A549 (cell line): Measurements from ENCODE around the gene NR3C2. TPM values are rescaled to one million over a fixed set of nuclear protein-coding genes. Genes with fewer than 3 reads are reported as not detected.

ENCODE experiments used
- ATAC-seq, 2 experiments: fragments of 200-7000 bp in 1 of 2; fragments of >200 bp in 1 of 2; cut with Nextera tagmentation in 1 of 2; cut with Tn5 transposase in 1 of 2; 3 replicates each; pipeline versions ENCODE4 v1.8.0 to v1.9.1; 2018 to 2020; ENCODE audit warnings: mild to moderate bottlenecking in 1 of 2, moderate library complexity in 1 of 2
- CTCF ChIA-PET: fragments of 300-600 bp; sonication (Branson Sonifier 250); formaldehyde crosslinking; extraction: SDS; loops from one replicate; lab custom pipeline; 2021; ENCODE audit warnings: antibody characterized with exemption, inconsistent platforms; lab: Yijun Ruan, JAX
- POLR2A ChIA-PET: fragments of 350-600 bp; formaldehyde crosslinking; extraction: SDS; loops from one replicate; lab custom pipeline; 2021; ENCODE audit warnings: antibody characterized with exemption, inconsistent platforms; lab: Yijun Ruan, JAX
- DNase-seq, 2 experiments: peaks; one replicate each; pipeline versions ENCODE4 v3.0.0 to v3.0.0-alpha.2; 2011 to 2016; ENCODE audit warnings: low read depth in 1 of 2, low spot score in 1 of 2
- FAIRE-seq: peaks from 2 replicates; lab custom pipeline; 2011; peaks lifted over from hg19 to GRCh38; lab: Jason Lieb, UNC
- H3K27ac ChIP-seq, 2 experiments: fragments of >200 bp; sonication (Bioruptor Twin); formaldehyde crosslinking; 3 replicates each; pipeline ENCODE4 v1.5.1; 2016 to 2017
- H3K4me1 ChIP-seq: fragments of >200 bp; sonication (Bioruptor Twin); formaldehyde crosslinking; 3 replicates; pipeline ENCODE4 v1.6.1; 2016
- H3K4me2 ChIP-seq: fragments of >200 bp; sonication (Bioruptor Twin); formaldehyde crosslinking; 3 replicates; pipeline ENCODE4 v1.6.1; 2016
- H3K4me3 ChIP-seq: fragments of >200 bp; sonication (Bioruptor Twin); formaldehyde crosslinking; 3 replicates; pipeline ENCODE4 v1.5.1; 2016
- H3K9me3 ChIP-seq: fragments of >200 bp; sonication (Bioruptor Twin); formaldehyde crosslinking; 3 replicates; pipeline ENCODE4 v1.6.1; 2016
- CEBPB ChIP-seq, 2 experiments: fragments of >200 bp in 1 of 2; sonication (Bioruptor Twin) in 1 of 2; formaldehyde crosslinking in 1 of 2; IDR thresholded peaks; 2 replicates each; pipeline ENCODE4 v1.6.1; 2012 to 2016
- EHMT2 ChIP-seq: fragments of 200-600 bp; sonication (generic); IDR thresholded peaks from 2 replicates; pipeline ENCODE4 v1.6.1; 2016; ENCODE audit warnings: antibody characterized with exemption, low read depth, mild to moderate bottlenecking, moderate library complexity
- EP300 ChIP-seq, 2 experiments: fragments of >200 bp; sonication (Bioruptor Twin); formaldehyde crosslinking; IDR thresholded peaks; 2 replicates in 1 of 2; 3 replicates in 1 of 2; pipeline ENCODE4 v1.6.1; 2016 to 2017
- FOSB ChIP-seq: fragments of 250-450 bp; sonication (Bioruptor Pico); IDR thresholded peaks from 2 replicates; pipeline ENCODE4 v1.5.0; 2020; ENCODE audit warnings: mild to moderate bottlenecking, moderate library complexity
- HDAC2 ChIP-seq: fragments of 200-600 bp; sonication (generic); IDR thresholded peaks from 2 replicates; pipeline ENCODE4 v1.6.1; 2016
- HOXA7 ChIP-seq: fragments of 250-450 bp; sonication (Bioruptor Pico); IDR thresholded peaks from 2 replicates; pipeline ENCODE4 v1.5.0; 2020; ENCODE audit warnings: mild to moderate bottlenecking, moderate library complexity
- KDM1A ChIP-seq: fragments of 200-600 bp; sonication (generic); IDR thresholded peaks from 2 replicates; pipeline ENCODE4 v1.6.1; 2016; ENCODE audit warnings: low read depth, mild to moderate bottlenecking
- MAX ChIP-seq: IDR thresholded peaks from 2 replicates; pipeline ENCODE4 v1.6.1; 2012
- NR3C1 ChIP-seq: fragments of >200 bp; sonication (Bioruptor Twin); formaldehyde crosslinking; IDR thresholded peaks from 3 replicates; pipeline ENCODE4 v1.6.1; 2017
- PBX3 ChIP-seq: IDR thresholded peaks from 2 replicates; pipeline ENCODE4 v1.6.1; 2012
- POLR2AphosphoS2 ChIP-seq: conservative IDR thresholded peaks from 2 replicates; pipeline ENCODE4 v1.6.1; 2012; ENCODE audit warnings: low read length, improper control_type of control experiment, inconsistent platforms
- SREBF2 ChIP-seq: fragments of 450-650 bp; IDR thresholded peaks from 2 replicates; pipeline ENCODE4 v1.6.1; 2014; ENCODE audit warnings: mild to moderate bottlenecking, moderate library complexity
- ZSCAN20 ChIP-seq: fragments of 250-450 bp; sonication (Bioruptor Pico); IDR thresholded peaks from 2 replicates; pipeline ENCODE4 v1.8.0; 2022; ENCODE audit warnings: mild to moderate bottlenecking, moderate library complexity
- WGBS: methylation state at CpG from one replicate; pipeline ENCODE4 v1.1.6; 2017; ENCODE audit errors: missing lambda C conversion rate; 5-methylcytosine and 5-hydroxymethylcytosine counted together
- polyA plus RNA-seq, 4 experiments: library from polyadenylated mRNA; depleted of rRNA in 3 of 4; stranded (reverse); fragments of >200 nt; fragmentation: RNase III in 1 of 4; extraction: RNeasy Plus Mini Kit Qiagen cat#74134 plus additional on column Dnase treatment in 1 of 4; gene quantifications; 2 replicates in 3 of 4; 3 replicates in 1 of 4; pipeline ENCODE4 v1.2.3, GENCODE V29; 2011 to 2017
- TF ChIP-seq, protein P1 (sequence below): fragments of 250-450 bp; sonication (Bioruptor Pico); IDR thresholded peaks from 2 replicates; pipeline ENCODE4 v1.5.0; 2021; ENCODE audit warnings: mild to moderate bottlenecking, moderate library complexity, borderline replicate concordance
- TF ChIP-seq, protein P2 (sequence below): fragments of 450-650 bp; IDR thresholded peaks from 2 replicates; pipeline ENCODE4 v1.6.1; 2014; ENCODE audit warnings: antibody characterized with exemption
- TF ChIP-seq, protein P3 (sequence below): fragments of >200 bp; sonication (Bioruptor Twin); formaldehyde crosslinking; IDR thresholded peaks from 3 replicates; pipeline ENCODE4 v1.5.1; 2016

The NR3C2 gene
- polyA plus RNA-seq, 2 of the 4 experiments (the other 2 are of a cell fraction), result 0.01 to 0.03 TPM

DNA sequence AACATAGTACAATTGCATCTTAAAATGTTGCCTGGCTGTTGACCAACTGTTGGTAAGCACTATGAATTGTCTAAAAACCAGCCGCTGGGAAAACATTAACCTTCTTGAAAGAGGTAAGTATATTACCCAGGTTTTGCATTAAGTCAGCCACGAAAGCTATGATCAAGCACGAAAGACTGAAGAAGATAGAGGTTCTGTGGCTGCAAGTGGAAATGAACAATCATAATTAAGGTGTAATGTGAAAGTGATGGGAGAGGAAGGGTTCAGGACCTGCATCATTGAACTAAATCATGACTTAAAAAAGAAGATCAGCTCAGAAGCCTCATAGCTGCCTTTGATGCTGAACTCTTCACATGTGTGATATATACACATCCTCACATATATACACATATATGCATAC is 341.0 kb downstream of the NR3C2 start:
- POLR2A ChIA-PET, result no interaction called here
- Histone ChIP-seq H3K4me3 (no peak overlapping the region), H3K4me1 (no peaks in the 10 kb centered on the region), H3K27ac (no peak overlapping the region), H3K4me2 (no peak overlapping the region), H3K9me3 (no peaks in the 10 kb centered on the region)
- DNase-seq (no peak), ATAC-seq (no peak), FAIRE-seq (no peak)
- TF ChIP-seq PBX3 (no peak), HDAC2 (no peak), ZSCAN20 (CRISPR knock-in tag) (no peak), EP300 (IDR thresholded peaks at IDR 0.05) (no peak), KDM1A (no peak), EHMT2 (no peak), MAX (no peak)
- TF ChIP-seq, protein P1, sequence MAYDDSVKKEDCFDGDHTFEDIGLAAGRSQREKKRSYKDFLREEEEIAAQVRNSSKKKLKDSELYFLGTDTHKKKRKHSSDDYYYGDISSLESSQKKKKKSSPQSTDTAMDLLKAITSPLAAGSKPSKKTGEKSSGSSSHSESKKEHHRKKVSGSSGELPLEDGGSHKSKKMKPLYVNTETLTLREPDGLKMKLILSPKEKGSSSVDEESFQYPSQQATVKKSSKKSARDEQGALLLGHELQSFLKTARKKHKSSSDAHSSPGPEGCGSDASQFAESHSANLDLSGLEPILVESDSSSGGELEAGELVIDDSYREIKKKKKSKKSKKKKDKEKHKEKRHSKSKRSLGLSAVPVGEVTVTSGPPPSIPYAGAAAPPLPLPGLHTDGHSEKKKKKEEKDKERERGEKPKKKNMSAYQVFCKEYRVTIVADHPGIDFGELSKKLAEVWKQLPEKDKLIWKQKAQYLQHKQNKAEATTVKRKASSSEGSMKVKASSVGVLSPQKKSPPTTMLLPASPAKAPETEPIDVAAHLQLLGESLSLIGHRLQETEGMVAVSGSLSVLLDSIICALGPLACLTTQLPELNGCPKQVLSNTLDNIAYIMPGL, result no peak
- TF ChIP-seq, protein P2, sequence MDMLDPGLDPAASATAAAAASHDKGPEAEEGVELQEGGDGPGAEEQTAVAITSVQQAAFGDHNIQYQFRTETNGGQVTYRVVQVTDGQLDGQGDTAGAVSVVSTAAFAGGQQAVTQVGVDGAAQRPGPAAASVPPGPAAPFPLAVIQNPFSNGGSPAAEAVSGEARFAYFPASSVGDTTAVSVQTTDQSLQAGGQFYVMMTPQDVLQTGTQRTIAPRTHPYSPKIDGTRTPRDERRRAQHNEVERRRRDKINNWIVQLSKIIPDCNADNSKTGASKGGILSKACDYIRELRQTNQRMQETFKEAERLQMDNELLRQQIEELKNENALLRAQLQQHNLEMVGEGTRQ, result no peak
- WGBS, result 47% methylated on average over 3 of the region's 3 CpGs
- CTCF ChIA-PET, result no interaction called here

DNA sequence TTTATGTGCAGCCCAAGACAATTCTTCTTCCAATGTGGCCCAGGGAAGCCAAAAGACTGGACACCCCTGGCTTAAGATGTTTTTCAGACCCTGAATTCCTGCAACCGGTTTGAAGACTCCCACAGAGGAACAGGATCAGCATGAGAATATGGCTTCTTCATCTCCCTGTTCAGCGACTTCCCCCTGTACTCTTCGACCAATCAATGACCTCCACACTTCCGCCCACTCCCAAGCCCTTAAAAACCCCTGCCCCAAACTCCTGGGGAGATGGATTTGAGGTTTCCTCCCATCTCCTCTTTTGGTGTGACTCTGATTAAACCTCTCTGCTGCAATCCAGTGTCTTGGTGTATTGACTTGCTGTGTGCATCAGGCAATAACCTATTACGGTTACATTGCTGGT is 344.4 kb downstream of the NR3C2 start:
- Histone ChIP-seq H3K4me3 (no peak overlapping the region), H3K27ac (no peak overlapping the region), H3K4me1 (no peaks in the 10 kb centered on the region)
- DNase-seq (no peak), FAIRE-seq (no peak)
- TF ChIP-seq NR3C1, result no peak
- TF ChIP-seq, all 56 proteins: peak for 0
- POLR2A ChIA-PET, result no interaction called here
- ATAC-seq, result no peak
- Histone ChIP-seq H3K4me2 (no peak overlapping the region), H3K9me3 (no peaks in the 10 kb centered on the region)
- WGBS, result 73% methylated on average over 5 of the region's 5 CpGs
- CTCF ChIA-PET, result no interaction called here

- H3K4me3 ChIP-seq, result no peak overlapping the region
- H3K4me2 ChIP-seq, result no peak overlapping the region
- DNase-seq (no peak), FAIRE-seq (no peak), ATAC-seq (no peak)
- H3K27ac ChIP-seq, result no peak overlapping the region
- H3K9me3 ChIP-seq, result no peaks in the 10 kb centered on the region
- TF ChIP-seq, protein P3, sequence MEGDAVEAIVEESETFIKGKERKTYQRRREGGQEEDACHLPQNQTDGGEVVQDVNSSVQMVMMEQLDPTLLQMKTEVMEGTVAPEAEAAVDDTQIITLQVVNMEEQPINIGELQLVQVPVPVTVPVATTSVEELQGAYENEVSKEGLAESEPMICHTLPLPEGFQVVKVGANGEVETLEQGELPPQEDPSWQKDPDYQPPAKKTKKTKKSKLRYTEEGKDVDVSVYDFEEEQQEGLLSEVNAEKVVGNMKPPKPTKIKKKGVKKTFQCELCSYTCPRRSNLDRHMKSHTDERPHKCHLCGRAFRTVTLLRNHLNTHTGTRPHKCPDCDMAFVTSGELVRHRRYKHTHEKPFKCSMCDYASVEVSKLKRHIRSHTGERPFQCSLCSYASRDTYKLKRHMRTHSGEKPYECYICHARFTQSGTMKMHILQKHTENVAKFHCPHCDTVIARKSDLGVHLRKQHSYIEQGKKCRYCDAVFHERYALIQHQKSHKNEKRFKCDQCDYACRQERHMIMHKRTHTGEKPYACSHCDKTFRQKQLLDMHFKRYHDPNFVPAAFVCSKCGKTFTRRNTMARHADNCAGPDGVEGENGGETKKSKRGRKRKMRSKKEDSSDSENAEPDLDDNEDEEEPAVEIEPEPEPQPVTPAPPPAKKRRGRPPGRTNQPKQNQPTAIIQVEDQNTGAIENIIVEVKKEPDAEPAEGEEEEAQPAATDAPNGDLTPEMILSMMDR, result no peak
- no peak for TF ChIP-seq SREBF2
- TF ChIP-seq CEBPB (IDR thresholded peaks at IDR 0.05), result no peak
- TF ChIP-seq POLR2AphosphoS2, result no peak
- no peak for TF ChIP-seq FOSB (CRISPR knock-in tag)
- TF ChIP-seq HOXA7 (CRISPR knock-in tag), result no peak
- ChIA-PET CTCF (no interaction called here), POLR2A (no interaction called here)
- H3K4me1 ChIP-seq, result no peaks in the 10 kb centered on the region
- WGBS, result 69% methylated on average over 3 of the region's 5 CpGs
Observed at GRCh38 chr4:148095346-148095923, 346.8 kb downstream of the NR3C2 start.
